ENCODE measurements around the gene ANKRD53.
"Not testable (repeated sequence)": the region's sequence is repeated elsewhere in the genome, so short reads cannot be mapped to it uniquely, and the experiment has no call there.

Gene ANKRD53

GRCh38 chr2:70999362-70999761, 20.9 kb downstream of the ANKRD53 start:
- Histone ChIP-seq H3K4me3 (ENCODE audit: insufficient read depth, low read length, poor library complexity, severe bottlenecking) (no peak overlapping the region), H3K27me3 (ENCODE audit: low read length) (no peaks in the 10 kb centered on the region), H4K20me1 (ENCODE audit: low read depth, low read length) (no peaks in the 10 kb centered on the region), H3K36me3 (ENCODE audit: low read length) (no peaks in the 10 kb centered on the region), H3K9me2 (replicated peaks; ENCODE audit: insufficient read depth, low read length) (no peaks in the 10 kb centered on the region), H3K79me2 (ENCODE audit: insufficient read depth, low read length) (peaks cover 1% of the 10 kb centered on the region), H3K27ac (ENCODE audit: low read depth, low read length) (no peak overlapping the region), H3K4me2 (ENCODE audit: low read depth, low read length, poor library complexity, severe bottlenecking) (no peak overlapping the region), H3K9me3 (ENCODE audit: insufficient read depth, low read length) (no peaks in the 10 kb centered on the region), H3F3A (ENCODE audit: insufficient read depth) (0 out of 2 replicates have a peak, but pooled peaks cover 4% of the 10 kb centered on the region), H3K9ac (ENCODE audit: low read length) (no peak overlapping the region), H2AFZ (ENCODE audit: low read depth, low read length, severe bottlenecking) (no peak overlapping the region)
- TF ChIP-seq EZH2phosphoT487 (conservative IDR thresholded peaks at IDR 0.05; ENCODE audit: low read length): no peak
- TF ChIP-seq, protein P1, sequence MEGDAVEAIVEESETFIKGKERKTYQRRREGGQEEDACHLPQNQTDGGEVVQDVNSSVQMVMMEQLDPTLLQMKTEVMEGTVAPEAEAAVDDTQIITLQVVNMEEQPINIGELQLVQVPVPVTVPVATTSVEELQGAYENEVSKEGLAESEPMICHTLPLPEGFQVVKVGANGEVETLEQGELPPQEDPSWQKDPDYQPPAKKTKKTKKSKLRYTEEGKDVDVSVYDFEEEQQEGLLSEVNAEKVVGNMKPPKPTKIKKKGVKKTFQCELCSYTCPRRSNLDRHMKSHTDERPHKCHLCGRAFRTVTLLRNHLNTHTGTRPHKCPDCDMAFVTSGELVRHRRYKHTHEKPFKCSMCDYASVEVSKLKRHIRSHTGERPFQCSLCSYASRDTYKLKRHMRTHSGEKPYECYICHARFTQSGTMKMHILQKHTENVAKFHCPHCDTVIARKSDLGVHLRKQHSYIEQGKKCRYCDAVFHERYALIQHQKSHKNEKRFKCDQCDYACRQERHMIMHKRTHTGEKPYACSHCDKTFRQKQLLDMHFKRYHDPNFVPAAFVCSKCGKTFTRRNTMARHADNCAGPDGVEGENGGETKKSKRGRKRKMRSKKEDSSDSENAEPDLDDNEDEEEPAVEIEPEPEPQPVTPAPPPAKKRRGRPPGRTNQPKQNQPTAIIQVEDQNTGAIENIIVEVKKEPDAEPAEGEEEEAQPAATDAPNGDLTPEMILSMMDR (IDR thresholded peaks at IDR 0.05; ENCODE audit: insufficient read depth, low read length, poor library complexity, severe bottlenecking): no peak

DNA sequence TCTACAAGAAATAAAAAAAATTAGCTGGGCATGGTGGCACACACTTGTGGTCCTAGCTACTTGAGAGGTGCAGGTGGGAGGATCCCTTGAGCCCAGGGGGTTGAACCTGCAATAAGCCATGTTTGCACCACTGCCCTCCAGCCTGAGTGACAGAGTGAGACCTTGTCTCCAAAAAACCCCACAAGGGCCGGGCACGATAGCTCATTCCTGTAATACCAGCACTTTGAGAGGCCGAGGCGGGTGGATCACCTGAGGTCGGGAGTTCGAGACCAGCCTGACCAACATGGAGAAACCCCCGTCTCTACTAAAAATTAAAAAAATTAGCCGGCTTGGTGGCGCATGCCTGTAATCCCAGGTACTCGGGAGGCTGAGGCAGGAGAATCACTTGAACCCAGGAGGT, 21.5 kb downstream of the ANKRD53 start:
- H3K27me3 ChIP-seq (ENCODE audit: low read length); H3K9me2 ChIP-seq (replicated peaks; ENCODE audit: insufficient read depth, low read length); H3K79me2 ChIP-seq (ENCODE audit: insufficient read depth, low read length); H3K9me3 ChIP-seq (ENCODE audit: insufficient read depth, low read length); H3K4me2 ChIP-seq (ENCODE audit: low read depth, low read length, poor library complexity, severe bottlenecking); H4K20me1 ChIP-seq (ENCODE audit: low read depth, low read length); H2AFZ ChIP-seq (ENCODE audit: low read depth, low read length, severe bottlenecking); H3F3A ChIP-seq (ENCODE audit: insufficient read depth); H3K9ac ChIP-seq (ENCODE audit: low read length); H3K4me3 ChIP-seq (ENCODE audit: insufficient read depth, low read length, poor library complexity, severe bottlenecking); H3K27ac ChIP-seq (ENCODE audit: low read depth, low read length); H3K36me3 ChIP-seq (ENCODE audit: low read length): not testable (repeated sequence)

DNA sequence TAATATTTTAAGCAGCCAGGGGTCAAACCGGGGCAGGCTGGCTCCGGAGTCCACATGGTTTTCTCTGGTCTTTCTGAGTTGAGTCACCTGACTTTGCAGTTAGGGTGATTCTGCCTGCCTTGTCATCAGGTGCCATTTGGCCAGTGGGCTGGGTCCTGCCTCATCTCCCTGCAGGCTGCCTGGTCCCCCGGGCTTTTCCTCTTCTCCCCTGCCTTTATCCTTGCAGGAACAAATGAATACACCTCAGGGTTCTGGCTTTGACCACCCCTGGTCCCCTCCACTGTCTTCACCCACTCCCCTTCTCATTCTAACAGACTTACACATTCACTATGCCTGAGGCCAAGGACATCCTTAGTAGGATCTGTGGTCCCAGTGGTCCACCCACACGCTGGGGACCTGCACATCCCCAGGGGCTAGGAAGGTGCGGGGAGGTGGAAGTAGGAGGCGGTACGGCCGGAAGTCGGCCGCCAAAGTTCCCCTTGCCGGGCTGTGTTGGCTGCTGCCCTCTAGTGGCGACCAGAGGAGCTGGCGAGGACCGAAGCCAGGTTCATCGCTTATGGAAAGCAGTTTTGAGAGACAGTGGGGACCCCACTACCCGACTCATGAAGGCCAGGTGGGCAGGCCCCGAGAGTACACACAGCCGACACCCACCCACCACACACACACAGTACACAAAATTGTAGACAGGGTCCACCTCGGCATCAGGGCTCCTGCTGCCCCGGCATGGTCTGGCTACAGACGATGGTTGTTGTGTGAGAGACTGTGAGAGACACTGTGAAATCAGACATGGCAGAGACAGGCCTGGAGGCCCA, 22.6 kb downstream of the ANKRD53 start:
- peak overlapping the region; percentile 69 for H3K4me2 ChIP-seq (ENCODE audit: low read depth, low read length, poor library complexity, severe bottlenecking)
- no peaks in the 10 kb centered on the region for H4K20me1 ChIP-seq (ENCODE audit: low read depth, low read length)
- no peaks in the 10 kb centered on the region for H3F3A ChIP-seq (ENCODE audit: insufficient read depth)
- no peaks in the 10 kb centered on the region for H3K9me3 ChIP-seq (ENCODE audit: insufficient read depth, low read length)
- peak overlapping the region; percentile 51 for H3K4me3 ChIP-seq (ENCODE audit: insufficient read depth, low read length, poor library complexity, severe bottlenecking)
- peak overlapping the region; percentile 86 for H2AFZ ChIP-seq (ENCODE audit: low read depth, low read length, severe bottlenecking)
- H3K9me2 ChIP-seq (replicated peaks; ENCODE audit: insufficient read depth, low read length): no peaks in the 10 kb centered on the region
- no peaks in the 10 kb centered on the region for H3K79me2 ChIP-seq (ENCODE audit: insufficient read depth, low read length)
- no peaks in the 10 kb centered on the region for H3K36me3 ChIP-seq (ENCODE audit: low read length)
- peak overlapping the region; percentile 60 for H3K9ac ChIP-seq (ENCODE audit: low read length)
- no peak overlapping the region for H3K27ac ChIP-seq (ENCODE audit: low read depth, low read length)
- TF ChIP-seq, protein P1 (IDR thresholded peaks at IDR 0.05; ENCODE audit: insufficient read depth, low read length, poor library complexity, severe bottlenecking): peak; percentile 95
- no peak for TF ChIP-seq EZH2phosphoT487 (conservative IDR thresholded peaks at IDR 0.05; ENCODE audit: low read length)
- H3K27me3 ChIP-seq (ENCODE audit: low read length): no peaks in the 10 kb centered on the region

DNA sequence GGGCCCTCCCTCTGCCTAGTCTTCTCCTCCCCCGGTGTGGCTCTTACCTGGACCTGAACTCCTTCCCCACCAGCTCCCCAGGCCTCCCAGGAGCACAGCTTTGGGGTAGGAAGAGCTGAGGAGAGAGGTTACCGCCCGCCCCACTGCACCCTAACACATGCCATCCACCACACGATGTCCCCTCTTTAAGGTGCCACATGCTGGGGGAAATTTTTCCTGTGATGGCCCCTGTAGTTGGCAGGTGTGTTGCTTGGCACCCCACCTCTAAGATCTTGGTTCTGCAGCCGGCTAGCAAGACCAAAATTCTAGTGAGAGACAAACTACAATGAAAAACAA, 23.1 kb downstream of the ANKRD53 start:
- H3K9me3 ChIP-seq (ENCODE audit: insufficient read depth, low read length): no peaks in the 10 kb centered on the region
- peak overlapping the region; percentile 86 for H2AFZ ChIP-seq (ENCODE audit: low read depth, low read length, severe bottlenecking)
- peak overlapping the region; percentile 60 for H3K9ac ChIP-seq (ENCODE audit: low read length)
- H3K4me2 ChIP-seq (ENCODE audit: low read depth, low read length, poor library complexity, severe bottlenecking): peak overlapping the region; percentile 69
- H3K9me2 ChIP-seq (replicated peaks; ENCODE audit: insufficient read depth, low read length): no peaks in the 10 kb centered on the region
- no peak for TF ChIP-seq EZH2phosphoT487 (conservative IDR thresholded peaks at IDR 0.05; ENCODE audit: low read length)
- TF ChIP-seq, protein P1 (IDR thresholded peaks at IDR 0.05; ENCODE audit: insufficient read depth, low read length, poor library complexity, severe bottlenecking): no peak
- no peaks in the 10 kb centered on the region for H3K36me3 ChIP-seq (ENCODE audit: low read length)
- no peak overlapping the region for H3K27ac ChIP-seq (ENCODE audit: low read depth, low read length)
- no peaks in the 10 kb centered on the region for H3F3A ChIP-seq (ENCODE audit: insufficient read depth)
- no peaks in the 10 kb centered on the region for H3K79me2 ChIP-seq (ENCODE audit: insufficient read depth, low read length)
- no peak overlapping the region for H3K4me3 ChIP-seq (ENCODE audit: insufficient read depth, low read length, poor library complexity, severe bottlenecking)
- H4K20me1 ChIP-seq (ENCODE audit: low read depth, low read length): no peaks in the 10 kb centered on the region
- H3K27me3 ChIP-seq (ENCODE audit: low read length): no peaks in the 10 kb centered on the region
